GM12801 (cell line): ENCODE measurements around the gene TMEM183A.

Source experiments
- TF ChIP-seq, protein P1 (sequence below): IDR thresholded peaks from one replicate; pipeline ENCODE4 v1.5.1; 2011; ENCODE audit warnings: control low read depth; ENCODE audit not compliant: insufficient read length; ENCODE audit errors: extremely low read depth

Gene TMEM183A

DNA sequence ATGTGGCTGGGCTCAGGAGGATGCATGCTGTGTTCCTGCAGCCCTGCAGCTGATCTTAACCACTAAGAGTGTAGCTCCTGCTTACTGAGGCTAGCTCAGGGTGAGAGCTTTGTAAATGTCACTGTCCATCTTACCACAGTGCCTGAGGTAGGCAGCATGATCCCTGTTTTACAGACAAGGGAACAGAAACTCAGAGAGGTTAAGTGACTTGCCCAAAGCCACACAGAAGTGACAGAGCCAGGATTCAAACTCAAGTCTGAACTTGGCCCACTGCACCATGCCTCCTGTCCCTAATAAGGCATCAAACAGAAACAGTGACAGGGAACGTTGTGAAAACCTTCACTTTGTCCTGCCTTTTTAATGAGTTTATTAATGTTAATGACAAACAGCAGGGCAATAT lies 47.0 kb downstream of the TMEM183A start:
- TF ChIP-seq, protein P1, sequence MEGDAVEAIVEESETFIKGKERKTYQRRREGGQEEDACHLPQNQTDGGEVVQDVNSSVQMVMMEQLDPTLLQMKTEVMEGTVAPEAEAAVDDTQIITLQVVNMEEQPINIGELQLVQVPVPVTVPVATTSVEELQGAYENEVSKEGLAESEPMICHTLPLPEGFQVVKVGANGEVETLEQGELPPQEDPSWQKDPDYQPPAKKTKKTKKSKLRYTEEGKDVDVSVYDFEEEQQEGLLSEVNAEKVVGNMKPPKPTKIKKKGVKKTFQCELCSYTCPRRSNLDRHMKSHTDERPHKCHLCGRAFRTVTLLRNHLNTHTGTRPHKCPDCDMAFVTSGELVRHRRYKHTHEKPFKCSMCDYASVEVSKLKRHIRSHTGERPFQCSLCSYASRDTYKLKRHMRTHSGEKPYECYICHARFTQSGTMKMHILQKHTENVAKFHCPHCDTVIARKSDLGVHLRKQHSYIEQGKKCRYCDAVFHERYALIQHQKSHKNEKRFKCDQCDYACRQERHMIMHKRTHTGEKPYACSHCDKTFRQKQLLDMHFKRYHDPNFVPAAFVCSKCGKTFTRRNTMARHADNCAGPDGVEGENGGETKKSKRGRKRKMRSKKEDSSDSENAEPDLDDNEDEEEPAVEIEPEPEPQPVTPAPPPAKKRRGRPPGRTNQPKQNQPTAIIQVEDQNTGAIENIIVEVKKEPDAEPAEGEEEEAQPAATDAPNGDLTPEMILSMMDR = no peak

DNA sequence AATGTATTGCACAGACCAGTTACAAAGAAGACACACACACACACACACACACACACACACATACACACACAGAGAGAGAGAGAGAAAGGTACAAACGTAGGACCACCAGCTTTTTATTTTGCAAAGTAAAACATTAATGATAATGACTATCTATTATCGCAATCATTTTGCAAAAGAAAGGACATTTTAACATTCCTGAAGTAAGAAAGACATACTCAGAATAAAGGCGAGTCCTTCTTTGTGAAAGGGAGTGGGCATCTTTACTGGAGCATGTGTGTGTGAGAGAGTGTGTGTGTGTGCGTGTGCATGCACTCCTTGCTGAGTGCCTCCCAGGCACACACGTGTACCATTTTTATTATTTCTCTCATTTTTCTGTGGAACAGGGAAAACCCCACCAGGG lies 47.5 kb downstream of the TMEM183A start:
- TF ChIP-seq, protein P1 = no peak

DNA sequence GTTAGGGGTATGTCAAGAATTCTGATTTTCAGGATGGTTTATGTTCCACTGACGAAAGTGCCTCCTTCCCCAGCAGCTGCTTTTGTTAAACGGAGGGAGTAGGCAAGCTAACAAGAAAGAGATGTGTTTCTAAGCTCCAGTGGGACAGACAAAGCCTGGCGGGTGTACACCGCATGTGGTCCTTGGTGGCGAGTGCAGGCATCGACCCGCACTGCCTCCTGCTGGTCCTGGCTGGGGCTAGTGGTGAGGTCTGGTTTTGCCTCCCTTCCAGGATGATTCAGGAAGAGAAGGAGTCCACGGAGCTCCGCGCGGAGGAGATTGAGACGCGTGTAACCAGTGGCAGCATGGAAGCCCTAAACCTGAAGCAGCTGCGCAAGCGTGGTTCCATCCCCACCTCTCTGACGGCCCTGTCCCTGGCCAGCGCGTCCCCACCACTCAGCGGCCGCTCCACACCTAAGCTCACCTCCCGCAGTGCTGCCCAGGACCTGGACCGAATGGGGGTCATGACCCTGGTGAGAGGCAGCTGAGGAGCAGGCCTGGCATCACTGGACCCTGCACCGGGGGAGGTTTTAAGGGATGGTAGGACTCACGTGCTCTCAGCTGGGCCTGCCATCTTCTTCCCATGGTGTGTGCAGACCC lies 48.1 kb downstream of the TMEM183A start:
- TF ChIP-seq, protein P1 = no peak

DNA sequence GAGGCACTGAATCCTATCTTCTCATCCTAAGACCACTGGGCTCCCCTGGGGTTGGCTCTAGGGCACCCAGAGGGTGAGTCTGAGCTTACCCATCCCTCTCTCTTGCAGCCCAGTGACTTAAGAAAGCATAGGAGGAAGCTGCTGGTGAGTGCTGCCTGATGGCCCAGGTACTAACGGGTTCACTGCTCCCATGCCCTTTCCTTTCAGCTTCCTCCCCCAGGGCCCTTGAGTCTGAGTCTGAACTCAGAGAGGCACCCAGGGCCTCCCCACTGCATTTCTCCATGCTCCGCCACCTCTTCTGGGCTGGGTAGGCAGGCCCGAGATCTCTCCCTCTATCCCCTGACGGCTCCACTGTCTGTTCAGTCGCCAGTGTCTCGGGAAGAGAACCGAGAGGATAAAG lies 48.8 kb downstream of the TMEM183A start:
- TF ChIP-seq, protein P1 = no peak

- TF ChIP-seq, protein P1 = no peak
Measured at GRCh38 chr1:203056516-203056915, 49.3 kb downstream of the TMEM183A start.

DNA sequence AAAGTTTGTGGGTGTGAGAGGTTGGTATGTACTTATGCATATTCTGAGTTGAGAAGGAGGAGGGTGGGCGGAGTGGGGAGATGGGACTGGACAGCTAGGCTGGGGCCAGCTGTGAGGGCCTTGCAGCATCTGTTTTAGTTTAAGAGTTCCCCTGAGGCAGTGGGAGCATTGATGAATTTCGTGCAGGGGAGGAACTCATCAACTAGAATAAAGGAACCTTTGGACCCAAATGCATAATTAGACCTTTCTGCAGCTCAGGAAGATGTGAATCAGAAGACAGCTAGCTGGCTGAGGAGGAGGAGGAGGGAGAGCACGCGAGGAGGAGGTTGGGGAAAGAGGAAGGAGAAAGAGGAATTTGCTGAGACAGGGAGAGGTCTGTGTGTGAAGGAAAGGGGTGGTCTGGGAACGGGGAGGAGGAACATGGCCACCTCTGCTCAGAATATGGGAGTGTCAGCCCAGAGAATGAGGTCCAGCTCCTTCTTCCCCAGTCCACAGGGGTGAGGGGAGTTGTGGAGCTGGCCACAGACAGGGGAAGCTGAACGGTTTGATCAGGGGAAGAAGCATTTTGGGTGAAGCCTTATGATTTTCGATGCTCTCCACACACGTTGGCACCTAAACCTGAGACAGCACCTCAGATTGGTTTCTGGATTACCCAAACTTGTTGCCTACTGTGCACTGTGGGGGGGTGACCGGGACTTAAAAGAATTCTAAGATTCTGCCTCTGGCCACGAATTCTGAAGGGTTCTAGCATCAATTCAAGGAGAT lies 50.9 kb downstream of the TMEM183A start:
- TF ChIP-seq, protein P1 = no peak

DNA sequence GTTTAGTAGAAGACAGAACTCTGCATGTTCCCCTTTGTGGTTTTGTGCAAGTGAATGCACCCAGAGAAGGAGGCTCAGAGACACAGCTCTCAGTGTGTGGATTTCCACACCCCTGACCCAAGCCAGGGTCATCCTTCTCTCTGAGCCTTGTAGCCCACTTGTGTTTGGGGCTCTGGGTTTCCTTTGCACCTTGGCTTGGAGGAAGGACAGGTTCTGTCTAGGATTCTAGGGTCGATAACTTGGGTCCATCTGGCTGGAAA lies 51.4 kb downstream of the TMEM183A start:
- TF ChIP-seq, protein P1 = no peak
